ENCODE data around the gene CNOT6.
A peak's percentile ranks its signal among the peaks of the same experiment; 100 is the strongest.
"Not testable (repeated sequence)": the region's sequence is repeated elsewhere in the genome, so short reads cannot be mapped to it uniquely, and the experiment has no call there.

CNOT6 gene

GRCh38 chr5:180494510-180495181 is 467 bp downstream of the CNOT6 start:
- H3K4me3 ChIP-seq (ENCODE audit: low read depth, low read length) = peak overlapping the region; percentile 84
- TF ChIP-seq CTCF (IDR thresholded peaks at IDR 0.05; ENCODE audit: low read depth, low read length) = no peak

DNA sequence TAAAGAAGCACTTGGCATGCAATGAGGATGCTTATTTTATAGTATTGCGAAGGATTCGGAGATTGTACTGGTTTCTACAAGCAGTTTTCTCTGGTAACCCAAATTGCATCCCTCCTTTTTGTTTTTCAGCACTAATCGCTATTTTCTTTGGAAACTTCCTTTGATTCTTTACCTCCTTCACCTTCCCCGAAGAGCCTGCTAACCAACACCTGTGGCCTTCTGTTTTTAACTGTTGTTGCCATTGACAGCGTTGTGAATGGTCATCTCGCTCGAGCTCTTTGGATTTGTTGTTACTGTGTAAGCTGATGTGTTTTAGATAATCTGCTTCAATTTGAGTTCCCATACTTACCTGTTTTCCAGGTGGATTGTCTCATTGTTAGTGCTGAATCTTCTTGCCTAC is 1.1 kb downstream of the CNOT6 start:
- TF ChIP-seq CTCF (IDR thresholded peaks at IDR 0.05; ENCODE audit: low read depth, low read length) = no peak
- peak overlapping the region; percentile 84 for H3K4me3 ChIP-seq (ENCODE audit: low read depth, low read length)

- peak overlapping the region; percentile 84 for H3K4me3 ChIP-seq (ENCODE audit: low read depth, low read length)
These were observed 2.0 kb downstream of the CNOT6 start for GRCh38 chr5:180495991-180496741.

GRCh38 chr5:180496806-180497205 is 2.6 kb downstream of the CNOT6 start:
- H3K4me3 ChIP-seq (ENCODE audit: low read depth, low read length) = not testable (repeated sequence)

More at GRCh38 chr5:180495991-180496741, 2.0 kb downstream of the CNOT6 start:
- TF ChIP-seq CTCF (IDR thresholded peaks at IDR 0.05; ENCODE audit: low read depth, low read length) = no peak

DNA sequence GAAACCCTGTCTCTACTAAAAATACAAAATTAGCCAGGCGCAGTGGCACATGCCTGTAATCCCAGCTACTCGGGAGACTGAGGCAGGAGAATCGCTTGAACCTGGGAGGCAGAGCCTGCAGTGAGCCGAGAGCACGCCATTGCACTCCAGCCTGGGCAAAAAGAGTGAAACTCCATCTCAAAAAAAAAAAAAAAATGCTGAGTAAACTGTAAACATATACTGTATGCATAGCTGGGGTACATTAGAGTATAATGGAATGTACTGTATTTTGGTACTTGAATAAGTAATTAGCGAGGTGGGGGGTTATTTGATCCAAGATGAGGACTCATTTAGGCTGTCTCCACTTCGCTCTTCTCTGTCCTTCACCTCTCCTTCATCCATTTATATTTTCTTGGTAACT is 3.7 kb downstream of the CNOT6 start:
- H3K4me3 ChIP-seq (ENCODE audit: low read depth, low read length) = not testable (repeated sequence)

DNA sequence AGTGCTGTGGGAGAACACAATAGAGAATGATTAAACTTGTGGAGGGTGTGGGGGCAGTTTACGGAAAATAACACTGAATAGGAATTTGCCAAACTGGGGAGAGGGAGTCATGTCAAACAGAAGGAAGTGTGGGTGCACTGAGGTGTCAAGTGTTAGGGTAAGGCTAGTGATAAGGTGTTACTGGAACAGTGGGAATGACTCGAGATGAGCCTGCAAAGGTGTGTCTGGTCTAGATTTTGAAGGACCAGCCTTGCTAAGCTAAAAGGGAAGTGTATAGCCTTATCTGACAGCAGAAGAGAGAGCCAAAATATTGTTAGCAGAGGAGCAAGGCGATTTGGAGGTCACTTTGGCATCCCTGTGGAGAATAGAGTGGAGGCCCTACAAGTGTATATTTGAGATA is 4.2 kb downstream of the CNOT6 start:
- TF ChIP-seq CTCF (IDR thresholded peaks at IDR 0.05; ENCODE audit: low read depth, low read length) = no peak
- no peak overlapping the region for H3K4me3 ChIP-seq (ENCODE audit: low read depth, low read length)

GRCh38 chr5:180499684-180500083 is 5.5 kb downstream of the CNOT6 start:
- no peak overlapping the region for H3K4me3 ChIP-seq (ENCODE audit: low read depth, low read length)
- TF ChIP-seq CTCF (IDR thresholded peaks at IDR 0.05; ENCODE audit: low read depth, low read length) = no peak

DNA sequence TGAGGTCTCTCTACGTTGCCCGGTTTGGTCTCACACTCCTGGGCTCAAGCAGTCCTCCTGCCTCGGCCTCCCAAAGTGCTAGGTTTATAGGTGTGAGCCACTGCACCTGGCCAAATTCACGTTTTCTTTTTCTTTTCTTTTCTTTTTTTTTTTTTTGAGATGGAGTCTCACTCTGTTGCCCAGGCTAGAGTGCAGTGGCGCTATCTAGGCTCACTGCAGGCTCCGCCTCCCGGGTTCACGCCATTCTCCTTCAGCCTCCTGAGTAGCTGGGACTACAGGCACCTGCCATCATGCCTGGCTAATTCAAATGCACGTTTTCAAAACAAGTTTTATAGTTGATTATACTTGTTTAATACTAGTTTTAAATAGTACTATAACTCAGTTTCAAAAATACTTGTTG is 6.1 kb downstream of the CNOT6 start:
- not testable (repeated sequence) for H3K4me3 ChIP-seq (ENCODE audit: low read depth, low read length)

DNA sequence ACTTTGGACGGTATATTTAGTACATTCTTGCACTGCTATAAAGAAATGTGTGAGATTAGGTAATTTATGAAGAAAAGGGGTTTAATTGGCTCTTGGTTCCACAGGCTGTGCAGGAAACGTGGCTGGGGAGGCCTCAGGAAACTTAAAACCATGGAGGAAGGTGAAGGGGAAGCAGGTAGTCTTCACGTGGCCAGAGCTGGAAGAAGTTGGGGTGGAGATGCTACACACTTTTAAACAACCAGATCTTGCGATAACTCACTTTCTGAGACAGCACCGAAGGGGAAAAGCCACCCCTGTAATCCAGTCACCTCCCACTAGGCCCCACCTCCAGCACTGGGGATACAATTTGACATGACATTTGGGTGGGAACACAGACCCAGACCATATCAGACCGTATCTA is 13.5 kb downstream of the CNOT6 start:
- no peak for TF ChIP-seq CTCF (IDR thresholded peaks at IDR 0.05; ENCODE audit: low read depth, low read length)
- no peak overlapping the region for H3K4me3 ChIP-seq (ENCODE audit: low read depth, low read length)

Measured in WI38 (cell line).